Measurements from ENCODE around the gene PCYT2.

The PCYT2 gene

DNA sequence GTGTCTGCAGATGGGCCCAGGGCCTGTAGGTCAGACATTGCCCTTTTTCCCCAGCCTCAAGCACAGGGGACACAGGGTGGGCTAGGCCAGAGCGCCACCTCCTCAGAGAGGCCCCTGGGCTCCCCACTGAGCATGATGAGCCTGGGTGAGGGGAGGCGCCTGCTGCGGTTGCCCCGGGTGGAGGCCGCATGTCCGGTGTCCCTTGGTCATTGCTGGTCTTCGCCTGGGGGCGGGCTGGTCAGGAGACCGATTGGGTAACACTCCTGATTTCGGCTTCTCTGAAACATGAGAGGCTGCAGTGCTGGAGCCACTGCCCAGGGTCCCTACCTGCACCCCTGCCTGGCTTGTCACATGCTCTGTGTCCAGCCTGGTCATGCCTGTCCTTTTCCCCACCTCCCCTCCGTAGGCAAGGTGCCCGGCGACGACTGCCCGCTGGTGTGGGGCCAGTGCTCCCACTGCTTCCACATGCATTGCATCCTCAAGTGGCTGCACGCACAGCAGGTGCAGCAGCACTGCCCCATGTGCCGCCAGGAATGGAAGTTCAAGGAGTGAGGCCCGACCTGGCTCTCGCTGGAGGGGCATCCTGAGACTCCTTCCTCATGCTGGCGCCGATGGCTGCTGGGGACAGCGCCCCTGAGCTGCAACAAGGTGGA is 11.6 kb downstream of the PCYT2 start:
- no peak for FAIRE-seq

DNA sequence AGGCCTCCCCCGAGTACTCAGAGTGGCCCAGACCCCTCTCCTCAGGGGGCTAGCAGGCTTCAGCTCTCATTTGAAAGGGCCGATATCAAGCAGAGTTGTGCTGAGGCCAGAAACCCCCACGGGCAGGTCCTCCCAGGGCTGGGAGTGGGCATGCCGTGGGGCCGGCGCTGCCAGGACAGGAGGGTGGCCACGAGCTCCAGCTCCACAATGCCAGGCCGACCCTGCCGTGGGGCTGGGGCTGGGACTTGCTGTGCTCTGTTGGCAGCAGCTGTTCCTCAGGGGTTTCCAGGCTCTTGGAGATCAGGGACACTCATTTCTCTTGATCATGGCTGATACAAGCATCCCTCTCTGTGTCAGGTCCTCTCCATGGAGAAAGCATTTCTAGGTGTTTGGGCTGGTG is 12.3 kb downstream of the PCYT2 start:
- FAIRE-seq, result no peak

DNA sequence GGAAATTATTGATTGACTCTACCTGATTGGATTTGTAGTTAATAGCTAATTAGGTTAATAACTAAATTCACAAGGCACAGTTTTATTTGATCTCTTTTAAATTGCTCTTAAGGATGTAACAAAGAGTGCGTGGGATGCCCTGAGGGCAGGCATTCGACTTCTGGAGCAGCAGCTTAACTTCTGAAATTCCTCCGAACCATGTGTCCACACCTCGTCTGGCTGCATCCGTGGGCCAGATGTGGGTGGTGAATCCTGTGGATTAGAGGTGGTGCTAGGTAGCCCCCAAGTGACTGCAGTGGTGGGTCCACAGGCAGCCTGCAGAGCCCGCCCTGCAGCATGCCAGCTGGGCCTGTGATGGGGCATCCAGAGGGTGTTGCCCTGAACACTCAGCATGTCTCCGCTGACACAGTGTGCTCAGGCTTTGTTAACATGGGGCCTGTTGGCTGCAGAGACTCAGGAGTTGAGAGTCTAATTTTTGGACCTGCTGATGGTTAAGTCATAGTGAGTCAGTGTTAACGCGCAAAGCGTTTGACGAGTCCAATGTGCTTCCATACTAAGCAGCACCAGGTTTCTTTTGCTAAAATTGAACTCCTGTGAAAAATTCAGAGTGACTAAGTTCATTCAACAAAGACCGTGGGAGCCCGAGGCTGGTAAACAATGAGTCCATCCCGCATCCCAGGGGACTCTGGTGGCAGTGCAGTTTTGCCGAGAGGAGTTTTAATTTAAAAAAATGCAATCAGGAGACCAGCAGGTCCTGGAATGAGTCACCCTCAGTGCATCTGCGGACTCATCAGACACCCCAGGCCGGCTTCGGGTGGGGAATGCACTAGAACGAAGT is 13.0 kb downstream of the PCYT2 start:
- FAIRE-seq, result no peak

DNA sequence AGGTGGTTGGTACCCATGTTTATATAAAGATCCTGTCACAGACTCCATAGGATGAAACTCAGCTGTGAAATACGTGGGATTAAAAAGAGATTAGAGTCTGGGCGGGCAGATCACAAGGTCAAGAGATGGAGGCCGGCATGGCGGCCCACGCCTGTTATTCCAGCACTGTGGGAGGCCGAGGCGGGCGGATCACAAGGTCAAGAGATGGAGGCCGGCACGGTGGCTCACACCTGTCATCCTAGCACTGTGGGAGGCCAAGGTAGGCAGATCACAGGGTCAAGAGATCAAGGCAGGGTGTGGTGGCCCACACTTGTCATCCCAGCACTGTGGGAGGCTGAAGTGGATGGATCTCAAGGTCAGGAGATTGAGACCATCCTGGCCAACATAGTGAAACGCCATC is 15.8 kb downstream of the PCYT2 start:
- no peak for FAIRE-seq

DNA sequence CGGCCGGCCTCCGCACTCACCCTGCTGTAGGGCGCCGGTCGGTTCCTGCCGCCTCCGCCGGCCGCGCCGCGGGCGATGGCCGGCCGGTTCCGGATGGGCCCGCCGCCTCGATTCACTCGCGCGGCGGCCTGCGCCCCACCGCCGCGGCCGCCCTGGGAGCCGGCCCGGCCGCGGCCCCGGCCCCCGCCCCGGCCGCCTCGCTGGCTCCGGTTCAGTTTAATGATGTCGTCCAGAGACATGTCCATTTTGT is 20.0 kb downstream of the PCYT2 start:
- no peak for FAIRE-seq

DNA sequence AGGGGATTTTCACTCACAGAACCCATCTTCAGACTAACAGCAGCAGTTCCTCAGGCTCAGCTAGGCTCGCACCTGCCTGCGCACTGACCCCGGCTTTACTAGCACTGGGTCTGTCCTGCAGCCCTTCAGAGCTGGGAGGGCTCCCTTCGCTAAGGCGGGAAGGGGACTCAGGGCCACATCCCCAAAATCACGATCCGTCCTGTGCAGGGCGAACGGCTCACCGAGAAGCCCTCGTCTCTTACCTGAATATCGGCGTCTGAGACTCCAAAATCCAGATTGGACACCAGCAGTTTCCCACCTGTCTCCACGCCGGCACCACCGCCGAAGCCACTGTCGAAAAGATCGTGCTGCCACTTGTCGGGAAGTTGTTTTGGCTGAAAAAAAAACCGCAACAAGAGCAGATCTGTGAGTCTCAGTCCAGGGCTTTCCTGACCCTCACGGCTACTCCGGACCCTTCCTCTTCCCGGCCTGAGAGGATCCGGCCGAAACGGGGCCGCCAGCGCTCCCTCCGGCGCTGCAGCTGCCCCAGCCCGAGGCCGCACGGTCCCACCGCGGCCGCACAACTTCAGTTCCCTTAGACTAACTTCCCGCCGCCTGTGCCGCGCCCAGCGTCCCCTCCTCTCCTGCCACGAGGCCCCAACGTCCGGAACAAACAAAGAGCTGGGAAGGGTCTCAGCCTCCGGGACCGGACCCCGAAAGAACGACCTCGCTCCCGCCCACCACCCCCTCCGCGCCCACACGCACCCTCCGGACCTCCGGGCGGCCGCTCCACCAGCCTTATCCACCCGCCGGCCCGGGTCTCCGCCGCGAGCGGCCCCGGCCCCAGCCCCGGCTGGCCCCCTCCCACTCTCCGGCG is 20.5 kb downstream of the PCYT2 start:
- no peak for FAIRE-seq

DNA sequence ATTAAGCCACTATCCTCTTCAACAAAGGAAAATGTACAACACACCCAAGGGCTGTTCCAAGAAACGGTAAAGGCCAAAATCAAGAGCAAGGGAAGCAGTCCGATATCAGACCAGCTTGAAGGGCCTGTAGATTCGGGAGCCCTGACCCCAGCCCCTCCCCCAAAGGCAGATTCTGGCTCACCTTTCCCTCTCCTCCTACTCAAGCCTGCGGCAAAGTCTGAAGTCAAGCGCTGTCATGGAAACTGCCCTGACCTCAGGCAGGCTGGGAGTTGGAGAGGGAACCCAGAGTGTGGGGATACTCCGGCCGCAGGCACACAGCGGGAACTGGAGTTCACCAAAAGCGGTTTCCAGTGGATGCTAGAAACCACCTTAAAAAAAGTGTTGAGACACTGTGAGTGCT is 21.6 kb downstream of the PCYT2 start:
- no peak for FAIRE-seq

DNA sequence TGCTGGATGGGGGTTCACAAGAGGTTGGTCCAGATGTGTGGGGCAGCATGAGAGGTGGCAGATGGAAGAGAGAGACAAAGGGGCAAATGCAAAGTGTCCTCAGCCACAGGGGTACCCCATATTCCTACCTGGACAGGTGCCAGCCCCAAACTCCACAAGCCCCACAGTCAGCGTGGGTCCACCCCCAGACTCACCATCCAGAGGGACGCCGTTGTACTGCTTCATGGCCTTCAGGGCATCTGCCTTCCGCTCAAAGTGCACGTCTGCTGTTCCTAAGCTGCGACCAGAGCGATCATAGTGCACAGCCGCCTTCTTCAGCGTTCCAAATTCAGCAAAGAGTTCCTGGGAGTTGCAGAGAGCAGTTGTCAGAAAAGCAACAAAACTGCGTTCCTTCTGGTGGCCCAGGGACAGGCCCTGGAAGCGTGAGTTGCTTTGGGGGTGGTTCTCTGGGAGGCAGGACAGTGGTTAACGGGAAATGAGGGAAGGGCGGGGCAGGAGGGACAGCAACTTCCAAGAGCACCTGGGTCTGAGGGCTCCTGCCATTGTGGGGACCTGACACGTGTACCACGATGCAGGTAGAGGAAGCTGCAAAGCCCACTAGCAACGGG is 22.1 kb downstream of the PCYT2 start:
- FAIRE-seq, result no peak

DNA sequence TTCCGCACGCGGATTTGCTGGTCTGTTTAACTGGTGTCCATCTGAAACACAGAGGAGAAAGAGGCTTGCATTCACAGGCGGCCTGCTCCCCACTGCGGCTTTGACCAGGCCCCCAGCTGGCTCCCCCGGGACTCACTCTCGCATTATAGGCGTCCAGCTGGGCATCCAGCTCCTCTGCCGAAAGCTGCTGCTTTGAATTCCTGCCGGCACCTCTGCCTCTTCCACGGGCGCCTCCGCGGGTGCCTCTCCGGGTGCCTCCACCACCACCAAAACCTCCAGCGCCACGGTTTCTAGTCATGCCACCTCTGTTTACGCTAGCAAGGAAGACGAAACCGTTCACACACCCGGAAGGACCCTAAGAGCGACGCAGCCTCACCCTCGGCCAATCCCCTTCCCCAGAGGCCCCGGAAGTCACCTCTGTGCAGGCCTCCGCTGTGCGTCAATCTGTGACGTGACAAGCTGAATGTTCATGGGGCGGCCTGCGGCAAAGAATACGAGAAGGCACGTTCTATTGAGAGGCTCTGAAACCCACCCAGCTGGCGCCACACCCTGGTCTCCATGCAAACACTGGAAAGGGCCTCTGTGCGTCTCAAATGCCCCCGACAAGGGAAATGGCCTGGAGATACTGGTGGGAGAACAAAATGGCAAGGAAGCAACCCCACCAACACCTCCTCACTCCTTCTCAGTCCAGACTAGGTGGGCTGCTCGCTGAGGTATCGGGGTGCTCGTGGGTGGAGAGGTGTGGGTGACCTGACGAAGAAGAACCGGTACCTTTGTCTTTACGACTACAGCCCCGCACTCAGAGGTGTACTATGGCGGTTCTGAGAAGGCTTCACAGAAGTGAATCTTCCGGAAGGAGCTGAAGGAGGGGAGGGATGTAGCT is 22.9 kb downstream of the PCYT2 start:
- FAIRE-seq, result no peak

DNA sequence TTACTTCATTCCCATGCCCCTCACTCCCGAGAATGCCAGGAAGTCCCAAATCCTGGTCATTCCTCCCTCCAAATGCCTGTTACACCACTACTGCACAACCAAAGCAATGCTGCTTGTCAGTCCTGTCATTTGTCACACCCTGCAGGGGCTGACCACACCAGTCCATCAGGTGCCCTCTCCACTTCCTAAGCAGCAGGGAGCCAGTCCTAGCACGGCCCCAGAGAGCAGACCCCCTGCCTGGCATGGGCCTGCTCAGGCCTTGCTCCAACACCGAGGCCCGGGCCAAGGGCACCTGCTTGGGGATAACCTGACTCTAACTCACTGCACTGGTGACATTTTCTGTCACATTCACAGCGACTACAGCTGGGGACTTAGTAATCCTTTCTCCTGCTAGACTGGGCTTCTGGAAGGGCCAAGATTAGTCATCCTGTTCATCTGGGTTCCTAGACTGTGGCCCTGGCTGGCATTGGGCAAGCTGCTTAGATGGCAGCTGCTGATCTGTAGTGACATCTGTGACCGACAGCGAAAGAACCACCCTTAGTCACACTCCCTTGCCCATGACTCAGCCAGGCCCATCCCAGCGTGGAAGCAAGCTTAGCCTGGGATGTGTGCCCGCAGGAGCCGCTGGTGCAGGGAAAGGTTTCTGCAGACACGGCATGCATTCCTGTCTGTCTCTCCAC is 25.2 kb downstream of the PCYT2 start:
- FAIRE-seq, result no peak

DNA sequence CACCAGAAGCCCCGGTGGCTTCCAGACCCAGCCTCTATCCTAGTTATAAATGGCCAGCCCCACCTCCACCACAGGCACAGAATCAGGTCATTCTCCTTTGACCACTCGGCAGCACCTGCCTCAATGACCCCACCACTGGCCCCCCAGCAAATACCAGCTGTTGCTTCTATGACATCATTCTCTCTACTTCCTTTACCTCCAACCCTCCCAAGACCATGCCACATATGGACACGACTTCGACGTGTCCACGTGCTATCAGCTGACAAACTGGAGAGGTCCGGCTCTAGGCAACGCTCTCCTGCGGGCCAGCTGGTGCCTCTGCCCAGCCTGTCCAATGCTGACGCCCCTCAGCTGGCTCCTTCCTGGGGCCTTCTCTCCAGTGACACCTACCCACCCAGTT is 25.7 kb downstream of the PCYT2 start:
- no peak for FAIRE-seq

DNA sequence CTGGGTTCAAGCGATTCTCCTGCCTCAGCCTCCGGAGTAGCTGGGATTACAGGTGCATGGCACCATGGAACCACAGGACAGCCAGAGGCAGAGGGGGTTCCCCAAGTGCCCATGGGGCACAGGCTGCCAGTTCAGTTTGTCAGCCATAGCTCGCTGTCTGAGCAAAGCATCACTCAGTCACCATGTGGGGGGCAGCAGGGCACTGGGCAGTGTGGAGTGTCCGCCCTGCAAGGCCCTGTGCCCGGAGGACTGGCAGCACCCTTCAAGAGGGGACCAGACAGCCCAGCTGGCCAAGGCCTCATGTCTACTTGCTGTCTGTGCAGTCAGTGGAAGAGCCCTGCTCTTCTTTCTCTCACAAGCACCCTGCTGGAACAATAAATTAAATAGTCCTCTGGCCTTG is 26.2 kb downstream of the PCYT2 start:
- no peak for FAIRE-seq

DNA sequence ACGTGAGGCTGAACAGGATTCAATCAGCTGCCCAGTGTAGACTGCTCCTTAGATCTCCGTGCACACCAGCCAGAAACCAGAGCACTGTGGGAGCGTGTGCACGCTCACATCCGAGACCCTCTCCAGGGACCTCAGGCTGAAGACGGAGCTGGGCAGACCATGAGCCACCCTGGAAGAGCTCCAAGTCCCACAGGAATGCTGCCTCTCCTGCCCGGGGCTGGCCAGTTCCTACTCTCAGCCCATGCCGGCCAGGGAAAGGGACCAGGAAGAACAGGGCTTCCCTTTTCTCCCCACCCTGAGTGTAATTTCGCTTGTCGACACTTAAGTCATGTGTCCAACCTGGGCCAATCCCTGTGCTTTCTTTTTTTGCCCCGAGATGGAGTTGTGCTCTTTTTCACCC is 26.7 kb downstream of the PCYT2 start:
- FAIRE-seq, result no peak

DNA sequence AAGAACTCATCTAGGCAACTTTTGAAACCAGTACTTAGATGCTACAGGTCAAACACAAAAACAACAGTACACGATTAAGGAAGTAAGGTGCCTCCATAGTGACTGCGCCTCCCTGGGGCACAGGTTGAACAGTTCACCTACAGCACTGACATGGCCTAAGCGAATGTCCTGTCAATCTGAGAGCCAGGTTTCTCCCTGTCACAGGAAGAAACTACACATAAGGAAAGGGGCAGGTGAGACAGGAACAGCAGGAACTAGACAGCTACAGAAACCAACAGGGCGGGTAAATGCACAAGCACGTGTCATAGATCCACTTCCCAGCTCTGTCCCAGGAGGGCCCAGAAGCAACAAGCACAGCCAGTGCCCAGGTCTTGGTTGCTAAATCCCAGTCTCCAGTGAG is 32.1 kb downstream of the PCYT2 start:
- FAIRE-seq, result no peak

DNA sequence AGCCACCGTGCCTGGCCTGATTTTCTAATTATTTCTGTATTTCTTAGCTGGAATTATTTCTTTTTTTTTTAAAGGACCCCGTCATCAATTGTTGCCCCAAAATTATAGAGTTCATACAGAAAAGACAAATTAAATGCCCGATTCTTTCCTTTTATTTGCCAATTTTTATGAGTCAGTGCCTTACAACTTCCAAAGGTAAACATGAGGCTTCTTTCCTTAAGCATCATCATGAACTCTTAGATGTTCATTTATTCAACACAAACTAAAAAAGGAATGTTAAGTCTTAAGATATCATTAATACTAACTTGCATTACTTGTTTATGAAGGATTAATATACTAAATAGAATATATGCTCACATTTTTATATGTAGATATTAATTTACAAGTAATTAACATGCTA is 32.9 kb downstream of the PCYT2 start:
- FAIRE-seq, result no peak

DNA sequence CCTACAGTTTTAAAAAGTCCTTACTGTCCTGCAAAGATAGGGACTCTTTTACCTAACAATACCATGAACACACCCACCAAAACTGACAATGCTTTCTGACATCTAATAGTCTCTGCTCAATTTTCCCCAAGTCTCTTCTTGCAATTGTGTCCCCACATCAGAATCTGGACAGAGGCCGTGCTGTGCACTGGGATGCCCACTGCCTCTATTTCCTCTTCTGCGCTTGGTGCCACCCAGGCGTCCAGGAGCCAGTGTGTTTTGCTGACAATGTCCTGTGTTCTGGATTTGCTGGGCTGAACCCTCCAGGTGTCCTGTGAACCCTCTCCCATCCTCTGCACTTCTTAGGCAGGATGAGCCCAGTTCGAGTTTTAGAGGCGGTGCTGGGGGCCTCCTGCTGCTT is 33.6 kb downstream of the PCYT2 start:
- FAIRE-seq, result no peak

DNA sequence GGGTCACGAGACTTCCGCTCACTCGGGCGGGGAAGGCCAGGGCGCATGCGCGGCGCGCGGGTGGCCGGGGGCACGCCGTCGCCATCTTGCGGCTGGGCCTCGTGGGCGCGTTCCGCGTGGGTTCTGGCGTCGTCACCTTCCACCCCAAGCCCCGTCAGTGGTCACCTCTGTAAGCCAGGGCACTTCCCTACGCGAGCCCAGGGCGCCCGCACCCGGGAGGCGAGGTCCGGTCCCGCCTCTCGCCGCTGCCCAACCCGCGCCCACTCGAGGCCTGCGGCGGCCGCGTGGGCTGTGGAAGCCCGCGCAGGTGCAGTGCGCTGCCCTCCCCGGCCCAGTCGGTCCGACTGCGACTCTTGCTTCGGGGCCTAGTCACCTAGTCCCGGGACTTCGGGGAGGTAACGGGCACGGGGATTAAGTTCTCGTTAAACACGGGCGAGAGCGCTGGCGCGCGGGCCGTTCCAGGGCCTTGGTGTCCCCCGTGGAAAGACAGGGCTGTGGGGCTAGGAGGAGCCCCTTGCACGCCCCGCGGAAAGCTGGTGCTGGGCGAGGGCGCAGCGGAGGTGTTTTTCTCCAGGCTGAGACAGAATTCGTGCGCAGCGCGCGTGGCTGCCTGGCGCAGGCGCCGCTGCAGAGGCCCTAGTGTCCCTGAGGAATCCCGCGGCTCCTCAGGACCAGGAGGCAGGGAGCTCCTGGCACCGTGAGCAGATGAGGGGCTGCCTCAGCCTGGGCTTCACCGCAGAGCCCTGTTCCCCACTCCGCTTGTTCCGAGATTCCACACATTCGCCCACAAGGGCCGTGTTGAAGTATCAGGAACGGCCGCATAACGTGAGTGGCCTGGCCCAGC is 39.6 kb downstream of the PCYT2 start:
- no peak for FAIRE-seq

DNA sequence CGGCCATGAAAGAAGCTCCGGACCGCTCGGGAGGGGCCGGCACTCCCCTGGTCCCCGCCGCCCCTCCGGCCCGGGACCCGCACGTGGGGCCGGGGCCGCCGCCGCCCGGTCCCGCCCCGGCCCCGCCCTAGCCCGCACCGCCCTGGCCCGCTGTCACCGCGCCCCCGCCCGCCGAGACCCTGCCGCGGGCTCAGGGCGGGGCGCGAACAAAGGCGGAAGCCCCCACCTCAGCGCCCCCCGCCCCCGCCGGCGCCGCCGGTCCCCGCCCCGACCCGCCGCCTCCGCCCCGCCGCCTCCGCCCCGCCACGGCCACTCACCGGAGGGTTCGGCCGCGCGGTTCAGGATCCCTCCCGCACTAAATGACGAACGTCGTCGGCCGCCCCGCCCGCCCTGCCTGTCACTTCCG is 40.2 kb downstream of the PCYT2 start, which contains the start of gene ARHGDIA:
Gene ARHGDIA (minus strand): TSS at position 357 of the 406 bp plus-strand sequence. CDS start 1,407 bp downstream, outside the sequence.
- FAIRE-seq, result no peak

DNA sequence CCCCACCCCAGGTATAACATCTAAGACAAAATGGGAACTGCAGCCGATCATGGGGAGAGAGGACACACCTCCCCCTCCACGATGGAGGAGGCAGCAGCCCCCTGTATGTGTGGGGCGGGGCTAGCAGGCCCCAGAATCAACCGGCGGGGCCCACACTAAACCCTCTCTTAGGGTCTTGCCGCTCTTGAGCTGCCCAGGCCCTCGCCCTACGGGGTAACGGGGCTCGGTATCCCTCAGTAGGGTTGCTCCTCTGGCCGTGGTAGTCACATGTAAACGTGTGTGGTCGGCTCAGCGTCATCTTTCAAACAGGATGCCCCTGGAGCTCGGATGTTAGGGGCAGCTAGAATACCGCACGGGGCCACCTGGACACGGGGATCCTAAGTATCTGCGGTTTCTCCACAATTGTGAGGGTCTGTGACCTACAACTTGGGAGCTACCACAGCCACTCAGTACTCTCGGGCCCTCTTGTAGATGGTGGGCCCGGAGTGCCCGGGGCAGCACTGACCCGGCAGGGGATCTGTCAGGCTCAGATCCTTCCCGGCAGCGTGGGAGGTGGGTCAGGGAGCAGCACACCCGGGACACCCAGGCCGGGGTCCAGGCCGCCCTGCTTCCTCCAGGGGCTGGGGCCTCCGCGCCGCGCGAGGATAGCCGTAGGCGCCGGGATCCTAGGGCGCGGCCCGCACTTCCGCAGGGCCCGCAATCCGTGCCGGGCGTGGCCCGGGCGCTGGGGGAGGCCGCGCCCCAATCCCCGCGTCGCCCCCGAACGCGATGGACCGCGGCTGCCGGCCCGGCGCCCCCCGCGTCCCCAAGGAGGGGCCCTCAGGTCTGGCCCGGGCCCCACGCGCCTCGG is 40.8 kb downstream of the PCYT2 start:
- FAIRE-seq, result no peak

Measured in islet of Langerhans (tissue), 1 donor.